HFF-Myc (cell line): ENCODE measurements around the gene CA5B.
"Not testable (repeated sequence)": the region's sequence is repeated elsewhere in the genome, so short reads cannot be mapped to it uniquely, and the experiment has no call there.

Experiments used
- DNase-seq: peaks from one replicate; pipeline ENCODE4 v3.0.0-alpha.2; 2011; ENCODE audit warnings: low read depth; ENCODE audit errors: extremely low read depth
- H3K4me3 ChIP-seq: replicated peaks from 2 replicates; pipeline ENCODE4 v1.5.1; 2011; ENCODE audit warnings: low read depth, mild to moderate bottlenecking, control low read depth, low read length
- TF ChIP-seq, protein P1 (sequence below): IDR thresholded peaks from 2 replicates; pipeline ENCODE4 v1.5.1; 2012; ENCODE audit warnings: mild to moderate bottlenecking, low read depth, low read length, control low read depth; ENCODE audit errors: missing control alignments

CA5B gene

DNA sequence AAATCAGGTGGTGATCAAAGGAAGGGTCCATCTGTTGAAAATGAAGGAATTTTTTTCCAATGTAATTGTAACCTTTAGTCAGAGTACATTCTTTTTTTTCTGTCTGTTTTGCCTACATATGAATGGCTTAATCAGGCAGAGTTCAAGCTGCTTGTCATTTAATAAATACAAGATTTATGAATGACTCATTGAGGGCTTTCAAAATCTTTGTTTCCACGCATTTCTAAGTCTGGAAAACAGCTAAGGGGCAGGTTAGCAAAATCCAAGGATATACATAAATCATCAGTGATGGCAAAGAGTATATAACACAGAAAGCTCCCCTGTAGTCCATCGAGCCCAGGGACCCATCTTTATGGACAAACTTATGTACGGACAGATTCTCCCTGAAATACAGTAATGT lies 1.8 kb downstream of the CA5B start:
- DNase-seq: no peak
- H3K4me3 ChIP-seq: no peak overlapping the region
- TF ChIP-seq, protein P1, sequence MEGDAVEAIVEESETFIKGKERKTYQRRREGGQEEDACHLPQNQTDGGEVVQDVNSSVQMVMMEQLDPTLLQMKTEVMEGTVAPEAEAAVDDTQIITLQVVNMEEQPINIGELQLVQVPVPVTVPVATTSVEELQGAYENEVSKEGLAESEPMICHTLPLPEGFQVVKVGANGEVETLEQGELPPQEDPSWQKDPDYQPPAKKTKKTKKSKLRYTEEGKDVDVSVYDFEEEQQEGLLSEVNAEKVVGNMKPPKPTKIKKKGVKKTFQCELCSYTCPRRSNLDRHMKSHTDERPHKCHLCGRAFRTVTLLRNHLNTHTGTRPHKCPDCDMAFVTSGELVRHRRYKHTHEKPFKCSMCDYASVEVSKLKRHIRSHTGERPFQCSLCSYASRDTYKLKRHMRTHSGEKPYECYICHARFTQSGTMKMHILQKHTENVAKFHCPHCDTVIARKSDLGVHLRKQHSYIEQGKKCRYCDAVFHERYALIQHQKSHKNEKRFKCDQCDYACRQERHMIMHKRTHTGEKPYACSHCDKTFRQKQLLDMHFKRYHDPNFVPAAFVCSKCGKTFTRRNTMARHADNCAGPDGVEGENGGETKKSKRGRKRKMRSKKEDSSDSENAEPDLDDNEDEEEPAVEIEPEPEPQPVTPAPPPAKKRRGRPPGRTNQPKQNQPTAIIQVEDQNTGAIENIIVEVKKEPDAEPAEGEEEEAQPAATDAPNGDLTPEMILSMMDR: no peak

DNA sequence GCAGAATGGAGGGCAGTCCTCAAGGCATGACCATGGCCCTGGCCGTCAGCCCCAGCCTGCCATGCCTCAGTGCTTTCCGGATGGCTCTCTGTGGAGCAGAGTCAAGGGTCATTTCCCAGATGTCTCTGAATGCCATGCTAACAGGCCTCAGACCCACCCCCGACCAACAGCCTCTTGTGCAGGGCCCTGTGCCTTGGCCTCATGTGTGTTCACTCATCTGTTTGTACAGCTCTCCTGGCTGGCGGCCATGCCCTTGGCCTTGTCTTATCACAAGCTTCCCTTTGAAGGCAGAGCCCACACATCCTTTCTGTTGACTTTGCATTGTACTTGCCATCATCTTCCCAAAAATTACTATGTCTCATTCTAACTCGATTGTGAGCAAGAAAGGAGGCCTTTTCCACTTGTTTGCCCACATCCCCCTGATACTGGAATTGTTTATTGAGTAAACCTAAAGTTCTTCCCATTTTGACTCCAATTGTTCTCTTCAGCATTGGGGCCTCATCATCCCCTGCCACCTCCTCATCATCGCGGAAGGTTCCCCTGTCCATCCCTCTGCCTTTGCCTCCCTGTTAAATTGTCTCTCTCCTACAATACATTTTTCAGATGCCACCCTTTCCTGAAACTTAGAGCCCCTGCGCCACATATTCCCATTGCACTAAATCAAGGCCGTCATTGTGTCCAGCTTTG lies 6.3 kb downstream of the CA5B start:
- no peak overlapping the region for H3K4me3 ChIP-seq
- DNase-seq: no peak
- TF ChIP-seq, protein P1: no peak

- H3K4me3 ChIP-seq: no peak overlapping the region
- TF ChIP-seq, protein P1: no peak
- DNase-seq: no peak
These were observed 7.1 kb downstream of the CA5B start for GRCh38 chrX:15745179-15745578.

DNA sequence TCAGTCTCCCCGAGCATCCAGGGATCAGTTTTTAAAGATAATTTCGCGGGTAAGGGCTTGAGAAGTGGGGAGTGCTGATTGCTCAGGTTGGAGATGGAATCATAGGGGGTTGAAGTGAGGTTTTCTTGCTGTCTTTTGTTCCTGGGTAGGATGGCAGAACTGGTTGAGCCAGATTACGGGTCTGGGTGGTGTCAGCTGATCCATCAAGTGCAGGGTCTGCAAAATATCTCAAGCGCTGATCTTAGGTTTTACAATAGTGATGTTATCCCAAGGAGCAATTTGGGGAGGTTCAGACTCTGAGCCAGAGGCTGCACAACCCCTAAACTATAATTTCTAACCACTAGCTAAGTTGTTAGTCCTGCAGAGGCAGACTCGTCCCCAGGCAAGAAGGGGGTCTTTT lies 8.6 kb downstream of the CA5B start:
- DNase-seq, H3K4me3 ChIP-seq: not testable (repeated sequence)

DNA sequence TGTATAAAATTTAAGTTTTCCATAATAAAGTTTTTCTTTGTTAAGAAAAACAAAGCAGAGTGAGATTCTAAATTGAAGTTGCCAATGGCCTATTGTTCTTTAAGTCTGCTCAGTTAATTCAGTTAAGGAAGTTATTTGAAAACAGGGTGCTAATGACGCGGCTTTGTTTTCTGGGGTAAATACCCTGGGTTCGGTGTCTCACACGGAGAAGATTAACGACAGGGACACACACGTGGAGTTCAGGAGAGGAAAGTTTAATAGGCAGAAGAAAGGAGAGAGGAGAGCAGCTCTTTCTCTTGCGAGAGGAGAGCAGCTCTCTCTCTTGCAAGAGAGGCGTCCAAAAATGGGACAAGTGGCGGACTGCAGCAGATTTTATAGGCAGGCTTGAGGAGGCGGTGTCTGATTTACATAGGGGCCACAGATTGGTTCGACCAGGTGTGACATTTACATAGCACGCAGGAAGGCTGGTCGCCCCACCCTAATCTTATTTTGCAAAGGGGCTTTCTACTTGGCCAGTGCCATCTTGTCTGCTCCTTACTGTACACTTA lies 9.6 kb downstream of the CA5B start:
- DNase-seq: no peak
- H3K4me3 ChIP-seq: no peak overlapping the region
- TF ChIP-seq, protein P1: no peak

- no peak overlapping the region for H3K4me3 ChIP-seq
- no peak for DNase-seq
- TF ChIP-seq, protein P1: no peak
These were observed 10.8 kb downstream of the CA5B start for GRCh38 chrX:15748841-15749240.

DNA sequence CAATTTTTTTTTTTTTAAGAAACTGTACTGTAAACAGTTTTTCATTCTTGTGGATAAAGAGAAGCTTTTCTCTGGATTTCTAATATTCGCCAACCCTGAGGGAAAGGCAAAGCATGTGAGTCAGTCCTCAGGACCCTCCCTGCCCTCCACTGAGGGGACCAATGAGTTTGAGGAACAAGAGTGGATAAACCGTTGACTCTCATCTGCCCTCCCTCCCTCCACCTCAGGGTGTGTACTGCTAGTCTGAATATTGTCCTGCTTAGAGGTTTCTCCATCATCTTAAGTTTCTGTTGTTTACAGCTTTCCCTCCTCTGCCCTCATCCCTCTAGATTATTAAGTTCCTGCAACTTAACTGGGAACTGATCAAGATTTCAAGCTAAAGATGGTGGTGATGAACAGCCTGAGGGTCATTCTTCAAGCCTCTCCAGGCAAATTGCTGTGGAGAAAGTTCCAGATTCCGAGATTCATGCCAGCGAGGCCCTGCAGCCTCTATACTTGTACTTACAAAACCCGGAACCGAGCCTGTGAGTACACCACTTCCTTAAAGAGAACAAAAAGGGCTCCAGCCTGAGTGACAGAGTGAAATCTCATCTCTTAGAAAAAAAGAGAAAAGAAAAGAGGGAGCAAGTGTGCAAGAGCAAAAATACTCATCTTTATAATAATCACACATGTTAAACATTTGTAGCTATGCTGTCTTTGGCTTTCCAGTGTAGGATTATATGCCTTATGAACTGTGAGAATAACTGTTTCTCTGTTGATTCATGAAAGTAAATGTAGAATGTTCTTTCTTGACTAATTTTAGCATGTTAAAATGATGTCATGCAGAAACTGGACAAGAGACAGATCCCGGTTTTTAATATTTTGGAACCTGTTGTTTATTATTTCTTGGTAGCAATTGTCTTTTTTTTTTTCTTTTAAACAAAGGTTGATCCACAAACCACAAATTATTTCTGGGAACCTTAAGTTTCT lies 11.9 kb downstream of the CA5B start:
- no peak for DNase-seq
- no peak overlapping the region for H3K4me3 ChIP-seq
- TF ChIP-seq, protein P1: no peak
